Embryonic facial prominence (tissue), 1 donor: Measurements from ENCODE around the gene FASLG.
"Not testable (repeated sequence)": the region's sequence is repeated elsewhere in the genome, so short reads cannot be mapped to it uniquely, and the experiment has no call there.

Experiments used
- DNase-seq: peaks from one replicate; pipeline ENCODE4 v3.0.0-alpha.2; 2016; ENCODE audit errors: extremely low spot score

The FASLG gene, protein sequence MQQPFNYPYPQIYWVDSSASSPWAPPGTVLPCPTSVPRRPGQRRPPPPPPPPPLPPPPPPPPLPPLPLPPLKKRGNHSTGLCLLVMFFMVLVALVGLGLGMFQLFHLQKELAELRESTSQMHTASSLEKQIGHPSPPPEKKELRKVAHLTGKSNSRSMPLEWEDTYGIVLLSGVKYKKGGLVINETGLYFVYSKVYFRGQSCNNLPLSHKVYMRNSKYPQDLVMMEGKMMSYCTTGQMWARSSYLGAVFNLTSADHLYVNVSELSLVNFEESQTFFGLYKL

DNA sequence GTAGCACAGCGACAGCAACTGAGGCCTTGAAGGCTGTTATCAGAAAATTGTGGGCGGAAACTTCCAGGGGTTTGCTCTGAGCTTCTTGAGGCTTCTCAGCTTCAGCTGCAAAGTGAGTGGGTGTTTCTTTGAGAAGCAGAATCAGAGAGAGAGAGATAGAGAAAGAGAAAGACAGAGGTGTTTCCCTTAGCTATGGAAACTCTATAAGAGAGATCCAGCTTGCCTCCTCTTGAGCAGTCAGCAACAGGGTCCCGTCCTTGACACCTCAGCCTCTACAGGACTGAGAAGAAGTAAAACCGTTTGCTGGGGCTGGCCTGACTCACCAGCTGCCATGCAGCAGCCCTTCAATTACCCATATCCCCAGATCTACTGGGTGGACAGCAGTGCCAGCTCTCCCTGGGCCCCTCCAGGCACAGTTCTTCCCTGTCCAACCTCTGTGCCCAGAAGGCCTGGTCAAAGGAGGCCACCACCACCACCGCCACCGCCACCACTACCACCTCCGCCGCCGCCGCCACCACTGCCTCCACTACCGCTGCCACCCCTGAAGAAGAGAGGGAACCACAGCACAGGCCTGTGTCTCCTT lies at the start of gene FASLG:
TSS of gene FASLG (plus strand) at position 233 of the 583 bp plus-strand sequence. CDS start at position 332, 99 bp downstream.
- no peak for DNase-seq

DNA sequence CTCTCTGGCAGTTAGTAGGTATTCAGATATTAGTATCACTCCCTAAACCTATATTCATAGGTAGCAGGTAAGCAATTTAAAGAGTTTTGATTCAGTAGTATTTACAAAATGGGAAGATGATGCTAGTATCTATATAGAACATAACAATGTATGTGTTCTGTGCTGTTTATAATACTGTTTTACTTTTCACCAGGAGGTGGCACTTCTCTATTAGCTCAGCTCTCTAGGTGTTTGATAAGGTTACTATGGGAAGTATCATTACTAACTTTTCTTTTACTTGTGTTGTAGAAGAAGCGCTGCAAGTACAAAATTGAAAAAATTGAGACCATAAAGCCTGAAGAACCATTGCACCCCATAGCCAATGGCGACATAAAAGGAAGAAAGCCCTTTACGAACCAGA lies 49.4 kb upstream of the FASLG start:
- DNase-seq = no peak

DNA sequence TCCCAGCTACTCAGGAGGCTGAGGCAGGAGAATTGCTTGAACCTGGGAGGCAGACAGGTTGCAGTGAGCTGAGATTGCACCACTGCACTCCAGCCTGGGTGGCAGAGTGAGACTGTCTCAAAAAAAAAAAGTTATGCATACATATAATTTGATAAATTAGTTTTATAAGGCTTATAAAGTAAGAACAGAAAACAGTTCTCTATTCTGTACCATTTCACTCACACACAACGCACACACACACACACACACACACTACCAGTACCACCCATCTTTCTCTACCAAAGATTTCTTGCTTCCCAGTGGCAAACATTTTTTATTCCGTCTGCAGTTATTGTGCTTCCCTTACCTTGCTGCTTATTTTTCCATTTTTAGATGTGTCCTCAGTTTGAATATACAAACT lies 46.4 kb upstream of the FASLG start:
- no peak for DNase-seq

- no peak for DNase-seq
Observed at GRCh38 chr1:172613294-172613693, 45.6 kb upstream of the FASLG start.

GRCh38 chr1:172616195-172616594 lies 42.7 kb upstream of the FASLG start:
- DNase-seq = no peak

GRCh38 chr1:172616636-172617035 lies 42.3 kb upstream of the FASLG start:
- DNase-seq = no peak

DNA sequence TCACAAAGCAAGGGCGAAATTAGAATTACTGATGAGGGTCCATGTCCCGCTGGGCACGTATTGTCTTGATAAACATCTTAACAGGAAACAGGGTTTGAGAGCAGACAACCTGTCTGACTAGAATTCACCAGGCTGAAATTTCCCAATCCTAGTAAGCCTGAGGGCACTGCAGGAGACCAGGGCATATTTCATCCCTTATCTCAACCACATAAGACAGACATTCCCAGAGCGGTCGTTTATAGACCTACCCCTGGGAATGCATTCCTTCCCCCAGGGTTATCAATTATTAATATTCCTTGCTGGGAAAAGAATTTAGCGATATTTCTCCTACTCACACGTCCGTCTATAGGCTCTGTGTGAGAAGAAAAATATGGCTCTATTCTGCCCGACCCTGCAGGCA lies 38.3 kb upstream of the FASLG start:
- not testable (repeated sequence) for DNase-seq

DNA sequence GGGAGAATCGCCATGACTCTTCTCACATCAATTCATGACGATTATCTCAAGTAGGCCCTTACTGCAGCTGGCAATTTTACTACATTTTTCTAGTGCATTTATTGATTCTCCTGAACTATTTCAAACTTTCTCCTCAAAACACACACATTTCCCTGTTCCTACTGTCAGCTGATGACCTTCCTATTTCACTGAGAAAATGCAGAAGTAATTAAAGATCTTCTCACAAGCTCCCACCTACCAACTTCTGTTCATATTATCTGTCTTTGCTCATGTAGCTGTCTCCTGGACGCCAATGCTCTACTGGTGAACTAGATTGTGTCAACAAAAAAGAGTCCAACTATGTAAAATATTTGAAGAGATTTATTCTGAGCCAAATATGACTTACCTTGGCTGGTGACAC lies 36.4 kb upstream of the FASLG start:
- DNase-seq = no peak

DNA sequence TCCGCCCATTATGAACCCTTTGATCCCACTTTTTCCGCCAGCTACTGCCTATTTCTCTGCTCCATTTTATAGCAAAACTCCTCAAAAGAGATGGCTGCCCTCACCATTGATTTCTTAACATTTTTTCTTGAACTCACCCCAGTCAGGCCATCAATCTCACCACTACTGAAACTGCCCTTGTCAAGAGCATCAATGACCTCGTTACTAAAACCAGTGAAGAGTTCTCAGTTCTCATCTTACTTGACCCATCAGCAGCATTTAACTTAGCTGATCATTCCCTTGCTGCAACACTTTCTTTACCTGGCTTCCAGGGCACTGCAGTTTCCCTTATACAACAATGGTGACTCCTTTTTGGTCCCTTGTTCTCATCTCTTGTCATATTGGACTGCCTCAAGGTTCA lies 35.2 kb upstream of the FASLG start:
- DNase-seq = no peak

GRCh38 chr1:172626845-172627244 lies 32.1 kb upstream of the FASLG start:
- DNase-seq = no peak

DNA sequence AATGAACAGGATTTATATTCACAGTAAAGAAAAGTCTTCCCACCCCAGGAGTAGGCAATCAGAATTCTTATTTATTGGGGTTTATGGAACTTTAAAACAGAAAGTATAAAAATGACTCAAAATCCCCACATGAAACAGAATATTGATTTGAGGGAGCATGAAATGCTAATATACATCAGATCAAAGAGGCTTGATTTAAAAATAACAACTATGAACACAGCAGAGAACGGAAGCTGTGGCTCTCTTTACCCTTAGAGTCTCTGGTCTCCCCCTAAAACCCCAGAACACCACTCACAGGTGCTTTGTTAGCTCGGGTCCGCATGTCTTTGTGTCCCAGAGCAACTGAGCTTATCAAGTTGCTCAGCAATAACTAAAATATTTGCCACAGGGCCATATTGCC lies 31.2 kb upstream of the FASLG start:
- DNase-seq = no peak

DNA sequence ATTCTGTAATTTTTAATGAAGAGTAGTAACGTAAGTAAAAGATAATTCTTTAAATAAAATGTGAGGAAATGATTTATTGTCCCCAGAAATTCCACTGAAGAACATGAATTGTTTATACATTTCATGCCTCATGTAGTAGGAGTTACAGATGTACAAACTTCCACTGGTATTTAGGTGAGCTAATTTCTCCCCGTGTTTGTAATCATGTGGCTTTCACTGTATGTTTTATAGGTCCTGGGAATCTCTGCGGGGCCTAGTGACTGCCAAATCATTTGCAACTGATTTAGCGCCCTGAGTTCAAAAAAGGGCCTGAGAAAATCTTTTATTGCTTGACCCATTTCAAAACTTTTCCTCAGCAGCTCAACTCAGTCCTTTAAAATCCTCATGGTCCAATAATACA lies 30.5 kb upstream of the FASLG start:
- DNase-seq = no peak

GRCh38 chr1:172629170-172629569 lies 29.7 kb upstream of the FASLG start:
- no peak for DNase-seq

DNA sequence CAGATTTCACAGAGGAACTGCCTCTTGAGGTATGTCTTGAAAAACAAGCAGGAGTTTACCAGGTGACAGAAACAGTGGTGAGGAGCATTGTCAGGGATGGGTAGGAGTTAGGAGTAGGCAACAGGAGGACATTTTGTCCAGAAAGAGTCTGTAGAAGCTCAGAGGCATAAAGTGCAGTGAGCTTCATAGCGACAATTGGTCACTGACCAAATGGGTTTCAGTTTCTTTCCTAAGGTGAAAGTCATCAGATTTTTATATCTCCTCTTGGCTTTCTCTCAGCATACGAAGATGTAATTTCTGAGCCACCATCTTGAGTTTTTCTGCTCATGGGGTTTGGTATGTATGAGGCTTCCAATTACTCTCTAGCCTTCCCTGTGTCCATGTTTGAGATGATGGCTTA lies 29.3 kb upstream of the FASLG start:
- DNase-seq = no peak

DNA sequence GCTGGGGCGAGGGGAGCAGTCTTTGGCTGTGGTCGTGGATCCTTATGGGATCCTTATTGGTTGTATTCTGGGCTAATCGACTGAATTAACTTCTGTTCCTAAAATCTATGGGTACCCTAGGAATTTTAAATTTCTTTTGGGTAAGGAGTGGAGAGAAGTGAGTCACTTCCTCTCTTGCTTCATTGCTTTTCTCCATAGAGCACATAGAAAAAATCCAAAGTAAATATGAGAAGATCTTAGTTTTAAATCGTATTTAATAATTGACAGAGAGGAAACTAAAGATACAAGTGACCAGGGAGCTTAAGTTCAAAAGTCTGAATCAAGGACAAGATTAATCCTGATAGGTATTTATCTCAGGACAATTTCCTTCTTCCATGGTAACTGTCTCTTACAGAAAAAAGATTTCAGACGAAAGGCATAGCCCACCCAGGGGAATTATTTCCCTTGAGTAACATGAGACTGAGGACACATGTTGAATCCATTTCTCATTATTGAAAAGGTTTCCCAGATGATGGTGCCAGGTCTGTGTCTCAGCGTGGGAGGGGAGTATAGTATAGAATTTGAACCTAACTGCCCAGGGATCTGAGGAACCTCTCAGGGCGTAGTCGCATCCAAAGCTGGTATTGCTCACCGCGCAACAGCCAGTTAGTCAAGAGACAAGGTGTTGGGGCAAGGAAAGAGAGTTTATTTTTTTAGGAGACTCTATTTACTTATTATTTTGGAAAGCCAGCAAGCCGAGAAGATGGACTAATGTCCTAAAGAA lies 28.7 kb upstream of the FASLG start:
- DNase-seq = no peak

- no peak for DNase-seq
Observed at GRCh38 chr1:172630868-172631267, 28.0 kb upstream of the FASLG start.

DNA sequence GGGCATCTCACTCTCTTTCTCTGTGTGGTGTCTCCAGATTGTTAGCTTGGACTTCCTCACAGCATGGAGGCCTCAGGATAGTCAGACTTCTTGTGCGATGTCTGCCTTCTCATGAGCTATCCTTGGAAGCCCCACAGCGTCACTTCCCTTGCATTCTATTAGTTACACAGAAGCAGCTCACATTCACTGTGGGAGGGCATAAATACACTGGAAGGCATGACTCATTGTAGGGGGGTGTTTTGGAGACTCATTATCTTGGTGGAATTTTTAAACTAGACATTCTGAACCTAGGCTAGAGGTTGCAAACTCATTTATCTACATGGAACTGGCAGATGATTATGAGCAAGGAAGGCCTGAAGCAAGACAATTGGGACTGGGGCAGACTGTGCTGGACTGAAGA lies 21.4 kb upstream of the FASLG start:
- no peak for DNase-seq

DNA sequence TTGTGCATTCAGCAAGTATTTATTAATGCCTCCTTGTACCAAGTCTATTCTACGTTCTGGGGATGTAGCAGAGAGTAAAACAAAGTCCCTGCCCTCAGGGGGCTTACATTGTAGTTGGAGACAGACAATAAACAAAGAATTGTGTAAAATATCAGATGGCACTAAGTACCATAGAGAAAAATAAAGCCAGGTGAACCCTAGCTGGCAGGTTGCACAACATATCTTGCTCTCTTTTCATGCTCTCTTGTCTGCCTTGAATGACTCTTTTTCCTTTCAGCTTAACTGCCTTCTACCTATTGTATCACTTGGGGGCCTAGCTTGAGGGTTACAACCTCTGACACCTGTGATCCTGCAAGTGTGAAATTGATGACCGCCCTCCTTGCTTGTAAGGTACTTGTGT lies 20.7 kb upstream of the FASLG start:
- no peak for DNase-seq

DNA sequence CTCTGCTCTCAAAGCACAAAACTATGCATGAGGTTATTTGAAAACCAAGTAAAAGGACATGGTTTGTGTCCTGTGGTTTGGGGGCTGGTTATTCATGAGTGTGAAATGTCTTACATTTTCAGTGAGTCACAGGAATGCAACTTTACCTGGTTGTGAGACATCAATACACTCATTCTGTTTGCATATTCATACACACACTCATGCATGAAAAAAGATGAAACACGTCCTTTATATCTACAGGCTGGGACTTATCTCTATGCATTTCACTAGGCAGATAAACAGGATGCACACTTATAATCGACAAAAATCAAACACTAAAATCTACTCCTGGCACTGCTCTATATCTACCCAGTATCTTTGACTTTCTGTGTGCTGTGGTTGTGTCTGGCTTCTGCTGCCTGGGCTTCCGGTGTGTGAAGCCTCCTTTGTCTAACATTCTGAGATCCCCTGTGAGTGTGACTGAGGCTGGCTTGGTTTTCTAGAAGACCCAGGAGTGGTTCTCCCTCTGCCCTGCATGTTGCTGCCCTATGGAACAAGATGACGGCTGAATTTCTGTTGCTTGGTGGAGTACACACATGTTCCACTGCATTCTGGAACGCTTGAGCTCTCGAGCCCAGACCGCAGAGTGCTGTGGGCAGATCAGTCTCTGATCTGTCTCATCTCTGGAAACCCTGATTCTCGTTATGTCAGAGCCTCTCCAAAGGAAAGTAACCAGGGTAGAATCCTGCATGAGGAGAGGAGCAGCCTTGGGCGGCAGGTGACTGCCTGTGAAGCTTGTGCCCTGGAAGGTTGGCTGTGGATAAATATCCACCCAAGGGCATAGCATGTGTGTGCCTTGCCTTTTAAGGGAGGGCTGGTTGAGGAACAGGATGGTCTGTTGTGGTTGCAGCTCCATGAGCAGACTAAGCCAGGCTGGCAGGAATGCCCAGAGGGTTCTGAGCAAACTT lies 19.7 kb upstream of the FASLG start:
- no peak for DNase-seq

GRCh38 chr1:172640111-172640510 lies 18.8 kb upstream of the FASLG start:
- no peak for DNase-seq

- no peak for DNase-seq
Observed at GRCh38 chr1:172641492-172641891, 17.4 kb upstream of the FASLG start.

- DNase-seq = no peak
Observed at GRCh38 chr1:172642970-172643369, 15.9 kb upstream of the FASLG start.
